ENCODE measurements around the gene P3H1.

The P3H1 gene

DNA sequence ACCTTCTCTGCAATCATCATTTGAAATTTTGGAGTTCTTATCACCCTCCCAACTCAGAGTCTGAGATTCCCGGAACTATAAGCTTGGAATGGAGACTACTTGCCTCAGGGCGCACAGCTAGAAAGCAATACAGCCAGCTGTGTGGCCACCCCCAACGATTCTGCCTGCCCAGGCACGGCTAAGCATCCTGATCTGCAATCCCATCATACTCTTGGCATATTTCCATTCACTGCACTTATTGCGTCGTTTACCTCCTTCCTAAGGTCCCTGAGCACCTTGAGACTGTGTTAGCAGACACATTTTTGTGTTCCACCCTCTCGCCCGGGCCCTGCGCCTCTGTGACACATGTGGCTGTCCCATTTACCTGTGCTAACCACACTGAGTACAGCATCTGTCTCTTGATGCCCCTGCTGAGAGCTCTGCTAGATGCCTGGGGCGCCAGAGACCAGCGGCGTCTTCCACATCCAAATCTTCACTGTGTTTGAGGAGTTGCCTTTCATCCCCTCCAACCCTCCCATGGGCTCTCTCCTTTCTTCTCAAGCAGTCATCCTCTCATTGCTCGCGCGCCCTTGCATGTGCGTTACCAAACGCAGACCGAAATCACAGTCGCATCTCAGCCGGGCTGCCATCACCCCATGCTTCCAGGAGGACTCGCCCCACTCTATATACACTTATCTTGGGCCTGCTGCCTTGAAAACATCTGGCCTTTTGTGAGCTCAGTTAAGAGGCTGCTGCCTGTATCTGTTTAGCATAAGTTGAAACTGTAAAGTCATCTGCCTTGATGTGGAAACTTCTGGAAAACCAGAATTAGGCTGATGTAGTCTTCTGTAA lies 23.3 kb downstream of the P3H1 start:
- DNase-seq (ENCODE audit: low spot score): no peak

- no peak for DNase-seq (ENCODE audit: low spot score)
These were observed 24.1 kb downstream of the P3H1 start for GRCh38 chr1:42742617-42743316.

GRCh38 chr1:42742141-42742540 lies 24.7 kb downstream of the P3H1 start:
- DNase-seq (ENCODE audit: low spot score): no peak

DNA sequence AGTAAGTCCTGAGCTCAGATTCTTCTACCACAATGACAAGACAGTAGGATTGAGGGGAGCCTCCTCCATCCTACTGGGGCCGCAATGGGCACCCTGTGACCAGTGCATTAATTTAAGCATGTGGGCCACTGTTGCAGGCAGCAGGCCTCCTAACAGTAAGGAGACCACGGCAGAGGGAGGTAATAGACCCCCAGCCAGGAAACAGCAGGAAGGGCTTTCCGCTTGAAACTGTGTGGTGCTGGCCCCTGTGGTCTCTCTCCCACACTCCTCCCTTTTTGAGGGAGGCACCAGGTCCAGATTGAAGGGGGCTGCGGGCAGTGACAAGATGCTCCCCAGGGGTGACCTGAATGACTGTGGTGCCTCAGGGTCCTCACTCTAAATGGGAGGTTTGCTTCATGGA lies 25.1 kb downstream of the P3H1 start:
- no peak for DNase-seq (ENCODE audit: low spot score)

DNA sequence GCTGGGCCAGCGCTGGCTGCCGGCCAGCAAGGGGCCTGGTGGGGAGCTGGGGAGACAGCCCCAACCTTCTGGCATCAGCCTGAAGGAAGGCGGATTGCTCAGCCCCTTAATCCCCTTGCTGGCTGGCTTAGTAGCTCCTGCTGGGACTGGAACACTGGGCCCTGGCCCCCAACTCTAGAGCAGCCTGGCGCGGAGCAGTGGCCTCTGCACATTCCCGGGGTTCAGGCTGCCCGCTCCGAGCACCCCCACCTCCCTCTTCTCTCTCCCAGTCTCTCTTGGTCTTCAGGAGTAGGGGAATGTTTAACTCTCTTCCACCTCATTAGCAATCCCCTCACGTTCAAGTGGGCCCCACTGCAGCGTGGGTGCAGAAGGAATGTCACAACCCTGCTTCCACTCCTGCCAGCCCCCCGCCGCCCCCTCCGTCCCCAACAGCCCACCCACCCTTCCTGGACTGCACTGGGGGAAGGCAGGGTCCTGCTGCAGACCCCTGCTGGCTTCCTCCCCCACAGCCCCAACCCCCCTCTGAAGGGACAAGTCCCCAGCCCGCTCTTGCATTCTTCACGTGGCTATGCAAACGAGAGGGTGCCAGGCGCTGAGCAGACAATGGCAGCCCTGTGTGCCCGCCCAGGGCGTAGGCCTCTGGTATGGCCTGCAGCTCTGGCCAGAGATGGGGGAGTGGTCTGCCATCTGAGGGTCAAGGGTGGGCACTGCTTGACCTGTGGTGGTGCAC lies 25.8 kb downstream of the P3H1 start:
- no peak for DNase-seq (ENCODE audit: low spot score)

- no peak for DNase-seq (ENCODE audit: low spot score)
These were observed 26.8 kb downstream of the P3H1 start, which contains the start of gene CLDN19 for GRCh38 chr1:42739753-42740700. TSS of gene CLDN19 (minus strand) at chr1:42740236. CDS start at chr1:42740063, 173 bp downstream.

- DNase-seq (ENCODE audit: low spot score): no peak
These were observed 28.1 kb downstream of the P3H1 start for GRCh38 chr1:42738678-42739226.

- no peak for DNase-seq (ENCODE audit: low spot score)
These were observed 28.7 kb downstream of the P3H1 start for GRCh38 chr1:42737986-42738677.

GRCh38 chr1:42737257-42737656 lies 29.6 kb downstream of the P3H1 start:
- no peak for DNase-seq (ENCODE audit: low spot score)

- DNase-seq (ENCODE audit: low spot score): no peak
These were observed 30.1 kb downstream of the P3H1 start for GRCh38 chr1:42736571-42737200.

GRCh38 chr1:42736152-42736551 lies 30.7 kb downstream of the P3H1 start:
- DNase-seq (ENCODE audit: low spot score): peak; percentile 62

GRCh38 chr1:42735477-42736105 lies 31.2 kb downstream of the P3H1 start:
- DNase-seq (ENCODE audit: low spot score): no peak

GRCh38 chr1:42735056-42735455 lies 31.8 kb downstream of the P3H1 start:
- DNase-seq (ENCODE audit: low spot score): no peak

- DNase-seq (ENCODE audit: low spot score): no peak
These were observed 32.4 kb downstream of the P3H1 start for GRCh38 chr1:42734201-42735035.

- no peak for DNase-seq (ENCODE audit: low spot score)
These were observed 33.2 kb downstream of the P3H1 start for GRCh38 chr1:42733415-42734200.

- DNase-seq (ENCODE audit: low spot score): no peak
These were observed 34.6 kb downstream of the P3H1 start for GRCh38 chr1:42732126-42732680.

- DNase-seq (ENCODE audit: low spot score): no peak
These were observed 35.2 kb downstream of the P3H1 start for GRCh38 chr1:42731585-42731984.

GRCh38 chr1:42730988-42731387 lies 35.8 kb downstream of the P3H1 start:
- DNase-seq (ENCODE audit: low spot score): peak; percentile 3
